Mesothelial cell of epicardium (in vitro differentiated cells): Measurements from ENCODE around the gene PIGBOS1. TPM values are rescaled to one million over a fixed set of nuclear protein-coding genes. Genes with fewer than 3 reads are reported as not detected.

ENCODE experiments used
- DNase-seq, 2 experiments: peaks; one replicate each; pipeline ENCODE4 v3.0.0; 2021; ENCODE audit warnings: low spot score in 2 of 2; ENCODE audit not compliant: unreplicated experiment in 2 of 2
- H3K27ac Mint-ChIP-seq: 2 replicates; pipeline ENCODE4 v1.8.0; 2021; ENCODE audit warnings: mixed read lengths
- H3K27me3 Mint-ChIP-seq: 2 replicates; pipeline ENCODE4 v1.8.0; 2021; ENCODE audit warnings: low read depth, mixed read lengths
- H3K36me3 Mint-ChIP-seq: 2 replicates; pipeline ENCODE4 v1.8.0; 2021; ENCODE audit warnings: mixed read lengths
- H3K4me1 Mint-ChIP-seq: 2 replicates; pipeline ENCODE4 v1.8.0; 2021; ENCODE audit warnings: mixed read lengths
- H3K4me3 Mint-ChIP-seq: 2 replicates; pipeline ENCODE4 v1.8.0; 2021; ENCODE audit warnings: mild to moderate bottlenecking, moderate library complexity, mixed read lengths
- H3K9me3 Mint-ChIP-seq: 2 replicates; pipeline ENCODE4 v1.8.0; 2021; ENCODE audit warnings: mixed read lengths
- CTCF ChIP-seq: fragments of 200-600 bp; sonication (generic); IDR thresholded peaks from one replicate; pipeline ENCODE4 v1.5.0; 2021; ENCODE audit warnings: antibody characterized with exemption; ENCODE audit not compliant: unreplicated experiment
- total RNA-seq: library from RNA; stranded (reverse); gene quantifications from 3 replicates; pipeline ENCODE4 v1.2.1, GENCODE V29; 2021

Gene PIGBOS1
- total RNA-seq, 1 donor from 2014 or later = 11.8 TPM

- peaks cover 5% of the 10 kb centered on the region for H3K9me3 Mint-ChIP-seq
- H3K27ac Mint-ChIP-seq = peak overlapping the region; percentile 21
- H3K27me3 Mint-ChIP-seq = no peaks in the 10 kb centered on the region
- peaks cover 37% of the 10 kb centered on the region for H3K4me1 Mint-ChIP-seq
- H3K4me3 Mint-ChIP-seq = no peak overlapping the region
- DNase-seq = no peak
- H3K36me3 Mint-ChIP-seq = peaks cover 7% of the 10 kb centered on the region
- TF ChIP-seq CTCF = no peak
Measured at GRCh38 chr15:55270291-55270690, 48.6 kb downstream of the PIGBOS1 start.

DNA sequence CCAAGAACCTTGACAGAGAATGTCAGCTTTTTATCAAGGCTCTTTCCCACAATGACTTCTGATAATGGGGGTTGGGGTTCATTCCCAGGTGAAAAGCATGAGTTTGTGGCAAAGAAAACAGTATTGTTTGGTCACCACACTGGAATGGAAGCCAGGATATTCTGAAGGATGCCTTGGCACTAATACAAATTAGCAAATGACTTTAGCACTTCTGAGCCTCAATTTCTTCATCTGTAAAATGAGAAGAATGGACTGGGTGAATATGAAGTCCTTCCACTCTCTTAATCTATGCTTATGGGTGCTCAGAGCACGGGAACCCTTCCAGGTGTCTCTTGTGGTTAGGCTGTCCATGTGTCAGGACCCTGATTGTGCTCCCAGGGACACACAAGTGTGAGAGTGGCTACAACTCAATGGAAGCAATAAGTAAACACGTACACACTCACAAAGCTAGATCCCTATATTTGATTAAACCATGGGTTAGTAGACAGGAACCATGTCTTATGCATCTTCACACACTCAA lies 50.7 kb downstream of the PIGBOS1 start:
- TF ChIP-seq CTCF = no peak
- Mint-ChIP-seq H3K27me3 (no peaks in the 10 kb centered on the region), H3K9me3 (peaks cover 5% of the 10 kb centered on the region), H3K4me1 (peaks cover 37% of the 10 kb centered on the region), H3K36me3 (peaks cover 2% of the 10 kb centered on the region), H3K4me3 (no peak overlapping the region), H3K27ac (peak overlapping the region; percentile 71)
- DNase-seq = no peak

- peak overlapping the region; percentile 84 for H3K27ac Mint-ChIP-seq
- peaks cover 2% of the 10 kb centered on the region for H3K9me3 Mint-ChIP-seq
- no peaks in the 10 kb centered on the region for H3K27me3 Mint-ChIP-seq
- TF ChIP-seq CTCF = no peak
- no peaks in the 10 kb centered on the region for H3K36me3 Mint-ChIP-seq
- peak overlapping the region; percentile 38 for H3K4me3 Mint-ChIP-seq
- DNase-seq = no peak
- peaks cover 37% of the 10 kb centered on the region for H3K4me1 Mint-ChIP-seq
Measured at GRCh38 chr15:55267401-55268175, 51.3 kb downstream of the PIGBOS1 start.

Other genes with a start within 250 kb of the PIGBOS1 start
- gene RSL24D1, start 122.2 kb downstream of the PIGBOS1 start, total RNA-seq = 74.6 to 78.8 TPM (median 75.1 TPM) in 3 replicates
- gene RAB27A, start 29.3 kb downstream of the PIGBOS1 start, total RNA-seq = 9.5 to 13.1 TPM (median 12.1 TPM) in 3 replicates
- gene PIGB, start 99 bp upstream of the PIGBOS1 start, total RNA-seq = 14.4 to 19.3 TPM (median 15.4 TPM) in 3 replicates
- 18.4 to 21.3 TPM (median 19.2 TPM) in 3 replicates for gene CCPG1, start 89.2 kb upstream of the PIGBOS1 start, total RNA-seq
- gene PIERCE2, start 89.4 kb upstream of the PIGBOS1 start, total RNA-seq = 1.4 to 2.2 TPM (median 1.6 TPM) in 3 replicates
- 3.3 to 4.3 TPM (median 3.4 TPM) in 3 replicates for gene DNAAF4, start 189.1 kb upstream of the PIGBOS1 start, total RNA-seq